Neuron (in vitro differentiated cells): ENCODE measurements around the gene SLC2A13.

Experiments
- H2AFZ ChIP-seq: one replicate; pipeline ENCODE4 v1.6.1; 2013; ENCODE audit warnings: low read depth, mild to moderate bottlenecking, inconsistent platforms, low read length, moderate library complexity
- H3K27me3 ChIP-seq: one replicate; pipeline ENCODE4 v1.6.1; 2013; ENCODE audit warnings: low read length; ENCODE audit not compliant: insufficient read depth
- H3K36me3 ChIP-seq: one replicate; pipeline ENCODE4 v1.6.1; 2013; ENCODE audit warnings: low read length; ENCODE audit not compliant: insufficient read depth
- H3K4me1 ChIP-seq: one replicate; pipeline ENCODE4 v1.6.1; 2013; ENCODE audit warnings: low read length; ENCODE audit not compliant: insufficient read depth
- H3K4me3 ChIP-seq: 2 replicates; pipeline ENCODE4 v1.5.1; 2013; ENCODE audit warnings: mild to moderate bottlenecking, low read length, moderate library complexity
- H3K9me3 ChIP-seq: one replicate; pipeline ENCODE4 v1.6.1; 2013; ENCODE audit warnings: low read length

SLC2A13 gene

GRCh38 chr12:40020261-40020691 lies 85.6 kb downstream of the SLC2A13 start:
- H3K9me3 ChIP-seq, result no peaks in the 10 kb centered on the region
- no peaks in the 10 kb centered on the region for H3K4me1 ChIP-seq
- H3K36me3 ChIP-seq, result no peaks in the 10 kb centered on the region
- no peaks in the 10 kb centered on the region for H3K27me3 ChIP-seq
- no peak overlapping the region for H2AFZ ChIP-seq
- H3K4me3 ChIP-seq, result no peak overlapping the region

DNA sequence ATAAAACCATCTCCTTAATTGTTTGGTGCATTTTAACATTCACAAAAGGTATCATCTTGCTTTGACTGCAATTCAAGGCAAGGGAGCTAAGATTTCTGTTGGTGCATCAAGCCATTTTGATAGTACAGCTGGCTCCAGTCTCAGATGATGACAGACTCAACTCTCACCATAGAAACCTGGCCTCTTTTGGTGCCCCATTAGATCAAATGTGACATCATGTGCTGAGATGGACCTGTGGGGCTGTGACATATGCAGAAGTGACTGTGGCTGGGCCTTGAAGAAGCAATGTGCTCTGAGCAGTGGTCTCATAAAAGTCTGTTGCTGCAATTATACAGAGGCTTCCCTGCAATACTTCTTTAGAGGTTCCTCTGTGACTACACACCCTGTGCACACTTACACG lies 88.4 kb downstream of the SLC2A13 start:
- Histone ChIP-seq H3K36me3 (no peaks in the 10 kb centered on the region), H3K9me3 (no peaks in the 10 kb centered on the region), H2AFZ (no peak overlapping the region), H3K27me3 (no peaks in the 10 kb centered on the region), H3K4me1 (no peaks in the 10 kb centered on the region), H3K4me3 (no peak overlapping the region)

GRCh38 chr12:40016980-40017379 lies 88.9 kb downstream of the SLC2A13 start:
- H3K9me3 ChIP-seq, result no peaks in the 10 kb centered on the region
- H2AFZ ChIP-seq, result no peak overlapping the region
- no peaks in the 10 kb centered on the region for H3K4me1 ChIP-seq
- no peaks in the 10 kb centered on the region for H3K27me3 ChIP-seq
- H3K36me3 ChIP-seq, result no peaks in the 10 kb centered on the region
- H3K4me3 ChIP-seq, result no peak overlapping the region

DNA sequence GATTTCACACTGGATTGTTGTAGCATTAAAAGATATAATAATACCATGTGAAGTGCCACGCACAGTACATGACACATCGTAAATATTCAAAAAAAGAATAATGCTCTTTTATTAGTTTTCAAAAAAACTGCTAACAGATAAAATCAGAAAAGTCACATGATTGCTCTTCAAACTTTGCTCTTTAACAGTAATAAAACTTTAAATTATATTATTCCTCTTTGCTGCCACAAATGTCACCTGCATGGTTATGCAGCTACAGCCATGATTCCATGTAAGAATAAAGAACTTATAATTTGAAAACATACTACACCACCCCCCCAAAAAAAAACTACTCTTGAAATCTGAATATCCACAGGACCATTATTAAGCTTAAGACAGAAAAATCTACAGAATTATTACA lies 90.0 kb downstream of the SLC2A13 start:
- no peaks in the 10 kb centered on the region for H3K4me1 ChIP-seq
- no peaks in the 10 kb centered on the region for H3K27me3 ChIP-seq
- H2AFZ ChIP-seq, result no peak overlapping the region
- no peaks in the 10 kb centered on the region for H3K9me3 ChIP-seq
- no peak overlapping the region for H3K4me3 ChIP-seq
- H3K36me3 ChIP-seq, result no peaks in the 10 kb centered on the region

GRCh38 chr12:40015345-40015744 lies 90.5 kb downstream of the SLC2A13 start:
- no peaks in the 10 kb centered on the region for H3K36me3 ChIP-seq
- H3K9me3 ChIP-seq, result no peaks in the 10 kb centered on the region
- H2AFZ ChIP-seq, result no peak overlapping the region
- H3K4me1 ChIP-seq, result no peaks in the 10 kb centered on the region
- H3K4me3 ChIP-seq, result no peak overlapping the region
- H3K27me3 ChIP-seq, result no peaks in the 10 kb centered on the region

DNA sequence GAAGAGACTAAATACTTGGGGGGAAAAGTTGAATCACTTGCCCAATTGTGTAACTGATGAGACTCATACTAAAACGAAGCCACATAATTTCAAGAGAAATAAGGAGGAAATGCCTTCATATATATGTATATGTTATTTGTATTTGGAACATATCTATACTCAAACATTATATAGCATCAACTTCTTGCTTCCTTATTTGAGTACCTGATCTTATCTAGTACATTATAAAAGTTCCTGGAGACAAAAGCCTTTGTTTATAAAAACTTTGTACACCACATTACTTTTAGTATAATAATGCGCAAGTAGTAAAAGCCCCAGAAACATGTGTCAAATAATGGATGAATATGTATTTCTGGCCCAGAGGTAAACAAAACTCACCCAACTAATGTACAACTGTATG lies 92.0 kb downstream of the SLC2A13 start:
- H3K9me3 ChIP-seq, result no peaks in the 10 kb centered on the region
- no peak overlapping the region for H3K4me3 ChIP-seq
- H3K27me3 ChIP-seq, result no peaks in the 10 kb centered on the region
- H2AFZ ChIP-seq, result no peak overlapping the region
- H3K36me3 ChIP-seq, result no peaks in the 10 kb centered on the region
- no peaks in the 10 kb centered on the region for H3K4me1 ChIP-seq

DNA sequence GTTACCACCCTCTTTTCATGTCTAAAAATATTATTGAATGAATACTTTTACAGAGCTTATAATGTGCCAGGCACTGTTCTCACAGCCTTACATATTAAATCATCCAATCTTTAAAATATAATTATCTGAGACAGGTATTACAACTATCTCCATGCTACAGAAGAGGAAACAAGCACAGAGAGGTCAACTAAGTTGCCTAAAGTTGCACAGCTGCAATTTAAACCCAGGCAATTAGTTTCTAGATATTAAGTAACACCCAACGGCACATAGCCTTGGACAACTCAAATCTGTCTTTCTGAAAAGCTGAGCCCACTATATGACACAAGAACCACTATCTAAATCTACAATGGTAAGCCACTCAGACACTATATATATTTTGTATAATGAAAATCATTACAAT lies 92.6 kb downstream of the SLC2A13 start:
- H3K4me1 ChIP-seq, result no peaks in the 10 kb centered on the region
- no peaks in the 10 kb centered on the region for H3K9me3 ChIP-seq
- H3K4me3 ChIP-seq, result no peak overlapping the region
- no peaks in the 10 kb centered on the region for H3K36me3 ChIP-seq
- no peaks in the 10 kb centered on the region for H3K27me3 ChIP-seq
- H2AFZ ChIP-seq, result no peak overlapping the region

DNA sequence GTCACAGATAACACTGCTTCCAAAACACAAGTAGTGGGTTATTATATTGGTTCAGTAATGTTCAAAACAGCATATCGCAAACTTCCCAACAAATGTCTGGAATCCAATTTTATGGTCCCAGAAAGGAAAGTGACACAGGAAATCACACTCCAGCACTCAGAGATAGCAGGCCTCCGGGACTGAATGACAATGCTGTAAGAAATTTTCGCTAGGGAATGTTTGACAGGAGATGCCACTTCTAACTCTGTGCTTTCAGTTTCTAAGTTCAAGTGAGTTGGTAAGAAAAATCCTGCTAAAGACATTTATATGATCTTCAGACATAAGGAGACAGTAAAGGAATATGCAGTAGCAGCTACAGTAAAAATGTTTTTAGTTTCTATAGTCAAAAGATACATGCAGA lies 93.2 kb downstream of the SLC2A13 start:
- Histone ChIP-seq H3K36me3 (no peaks in the 10 kb centered on the region), H3K9me3 (no peaks in the 10 kb centered on the region)

GRCh38 chr12:40011775-40012129 lies 94.1 kb downstream of the SLC2A13 start:
- Histone ChIP-seq H2AFZ (no peak overlapping the region), H3K9me3 (no peaks in the 10 kb centered on the region), H3K36me3 (no peaks in the 10 kb centered on the region), H3K4me3 (no peak overlapping the region), H3K27me3 (no peaks in the 10 kb centered on the region), H3K4me1 (no peaks in the 10 kb centered on the region)

More for the DNA sequence above, 93.2 kb downstream of the SLC2A13 start:
- H2AFZ ChIP-seq, result no peak overlapping the region
- H3K4me1 ChIP-seq, result no peaks in the 10 kb centered on the region
- no peaks in the 10 kb centered on the region for H3K27me3 ChIP-seq
- no peak overlapping the region for H3K4me3 ChIP-seq

GRCh38 chr12:40010899-40011774 lies 94.7 kb downstream of the SLC2A13 start:
- Histone ChIP-seq H3K4me3 (no peak overlapping the region), H3K4me1 (no peaks in the 10 kb centered on the region), H2AFZ (no peak overlapping the region), H3K27me3 (no peaks in the 10 kb centered on the region), H3K36me3 (no peaks in the 10 kb centered on the region), H3K9me3 (no peaks in the 10 kb centered on the region)

- Histone ChIP-seq H3K9me3 (peaks cover 3% of the 10 kb centered on the region), H3K36me3 (no peaks in the 10 kb centered on the region), H3K4me1 (no peaks in the 10 kb centered on the region), H2AFZ (no peak overlapping the region), H3K4me3 (no peak overlapping the region), H3K27me3 (no peaks in the 10 kb centered on the region)
These were observed 103.4 kb downstream of the SLC2A13 start for GRCh38 chr12:40002178-40003169.

GRCh38 chr12:40001406-40001805 lies 104.5 kb downstream of the SLC2A13 start:
- Histone ChIP-seq H3K4me1 (no peaks in the 10 kb centered on the region), H3K36me3 (no peaks in the 10 kb centered on the region), H2AFZ (no peak overlapping the region), H3K27me3 (no peaks in the 10 kb centered on the region), H3K9me3 (peaks cover 3% of the 10 kb centered on the region), H3K4me3 (no peak overlapping the region)

DNA sequence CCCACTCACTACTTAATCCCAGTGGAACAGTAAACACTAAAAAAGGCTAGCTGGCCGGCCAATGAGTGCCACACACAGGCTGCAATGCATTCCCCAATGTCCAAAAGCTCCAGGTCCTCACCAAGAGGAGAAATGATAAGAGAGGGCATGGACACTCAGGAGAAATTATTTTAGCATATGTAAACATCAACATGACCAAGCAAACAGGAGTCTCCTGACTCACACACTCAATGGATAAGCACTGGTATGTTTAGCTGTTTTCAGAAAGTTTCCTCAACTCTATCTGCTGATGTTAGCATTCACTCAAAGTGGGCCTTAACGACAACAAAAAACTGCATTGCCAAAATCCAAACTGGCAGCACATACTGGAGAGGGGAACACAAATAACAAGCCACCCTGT lies 105.0 kb downstream of the SLC2A13 start:
- Histone ChIP-seq H3K4me1 (no peaks in the 10 kb centered on the region), H3K4me3 (no peak overlapping the region), H3K27me3 (no peaks in the 10 kb centered on the region), H3K9me3 (peaks cover 3% of the 10 kb centered on the region), H3K36me3 (no peaks in the 10 kb centered on the region), H2AFZ (no peak overlapping the region)
